GM23338 (cell line): ENCODE data around the gene ETV6. TPM values are rescaled to one million over a fixed set of nuclear protein-coding genes. Genes with fewer than 3 reads are reported as not detected.

Experiments used
- ATAC-seq: fragments of 200-7000 bp; cut with Tn5 transposase; 3 replicates; pipeline ENCODE4 v1.9.1; 2020
- DNase-seq: peaks from one replicate; pipeline ENCODE4 v3.0.0-alpha.2; 2015; ENCODE audit warnings: low spot score
- H2AFZ ChIP-seq: fragments of 200-600 bp; sonication (generic); 2 replicates; pipeline ENCODE4 v1.8.0; 2016; ENCODE audit warnings: antibody characterized with exemption, mild to moderate bottlenecking, moderate library complexity
- H3F3A ChIP-seq: fragments of 200-600 bp; sonication (generic); replicated peaks from 2 replicates; pipeline ENCODE4 v1.8.0; 2017; ENCODE audit warnings: antibody characterized with exemption, mixed run types, low read depth
- H3K27ac ChIP-seq: fragments of 200-600 bp; sonication (generic); 2 replicates; pipeline ENCODE4 v1.6.1; 2016; ENCODE audit warnings: low read depth
- H3K27me3 ChIP-seq: fragments of 200-600 bp; sonication (generic); 2 replicates; pipeline ENCODE4 v1.8.0; 2016; ENCODE audit warnings: mild to moderate bottlenecking, mixed run types, moderate library complexity; ENCODE audit not compliant: insufficient read depth
- H3K36me3 ChIP-seq: fragments of 200-600 bp; sonication (generic); 2 replicates; pipeline ENCODE4 v1.8.0; 2016; ENCODE audit warnings: mild to moderate bottlenecking; ENCODE audit not compliant: insufficient read depth
- H3K4me1 ChIP-seq: fragments of 200-600 bp; sonication (generic); 2 replicates; pipeline ENCODE4 v1.8.0; 2016; ENCODE audit warnings: mild to moderate bottlenecking, moderate library complexity; ENCODE audit not compliant: insufficient read depth
- H3K4me2 ChIP-seq: fragments of 200-600 bp; sonication (generic); 2 replicates; pipeline ENCODE4 v1.7.1; 2017; ENCODE audit warnings: mixed run types
- H3K4me3 ChIP-seq: fragments of 200-600 bp; sonication (generic); 2 replicates; pipeline ENCODE4 v1.6.1; 2016; ENCODE audit warnings: mixed run types
- H3K79me2 ChIP-seq: fragments of 200-600 bp; sonication (generic); replicated peaks from 2 replicates; pipeline ENCODE4 v1.8.0; 2017; ENCODE audit warnings: mild to moderate bottlenecking; ENCODE audit not compliant: insufficient read depth
- H3K9me2 ChIP-seq: fragments of 200-600 bp; sonication (generic); 2 replicates; pipeline ENCODE4 v1.8.0; 2017; ENCODE audit not compliant: insufficient read depth
- H4K20me1 ChIP-seq: fragments of 200-600 bp; sonication (generic); replicated peaks from 2 replicates; pipeline ENCODE4 v1.8.0; 2017; ENCODE audit warnings: mild to moderate bottlenecking; ENCODE audit not compliant: insufficient read depth
- H3K27ac Mint-ChIP-seq: 2 replicates; pipeline ENCODE4 v1.8.0; 2020; ENCODE audit warnings: inconsistent platforms, mild to moderate bottlenecking, moderate library complexity, mixed read lengths
- H3K27me3 Mint-ChIP-seq: 3 replicates; pipeline ENCODE4 v1.8.0; 2022; ENCODE audit warnings: low read depth, mild to moderate bottlenecking, moderate library complexity, mixed read lengths, inconsistent platforms; ENCODE audit not compliant: insufficient read depth, poor library complexity
- H3K36me3 Mint-ChIP-seq: 3 replicates; pipeline ENCODE4 v1.8.0; 2021; ENCODE audit warnings: low read depth, mild to moderate bottlenecking, inconsistent platforms, moderate library complexity, mixed read lengths
- H3K4me1 Mint-ChIP-seq: 3 replicates; pipeline ENCODE4 v1.8.0; 2020; ENCODE audit warnings: mild to moderate bottlenecking, inconsistent platforms, mixed read lengths
- H3K4me3 Mint-ChIP-seq: 3 replicates; pipeline ENCODE4 v1.8.0; 2021; ENCODE audit warnings: moderate library complexity, mild to moderate bottlenecking, inconsistent platforms, mixed read lengths
- H3K9me3 Mint-ChIP-seq: 3 replicates; pipeline ENCODE4 v1.8.0; 2020; ENCODE audit warnings: moderate library complexity, mild to moderate bottlenecking, inconsistent platforms, mixed read lengths
- CREB1 ChIP-seq: fragments of 250-450 bp; sonication (Bioruptor Pico); IDR thresholded peaks from 2 replicates; pipeline ENCODE4 v1.5.0; 2020; ENCODE audit warnings: low read depth, mild to moderate bottlenecking, moderate library complexity
- ETS1 ChIP-seq: IDR thresholded peaks from 2 replicates; pipeline ENCODE4 v1.6.1; 2016; ENCODE audit warnings: antibody characterized with exemption
- EZH2 ChIP-seq: fragments of 200-600 bp; sonication (generic); IDR thresholded peaks from one replicate; pipeline ENCODE4 v1.8.0; 2017; ENCODE audit warnings: antibody characterized with exemption, mild to moderate bottlenecking, low read depth; ENCODE audit not compliant: unreplicated experiment
- EZH2phosphoT487 ChIP-seq: fragments of 200-600 bp; sonication (generic); IDR thresholded peaks from one replicate; pipeline ENCODE4 v1.8.1; 2018; ENCODE audit warnings: antibody characterized with exemption; ENCODE audit not compliant: unreplicated experiment
- JUNB ChIP-seq: IDR thresholded peaks from one replicate; pipeline ENCODE4 v1.6.1; 2016; ENCODE audit warnings: antibody characterized with exemption; ENCODE audit not compliant: unreplicated experiment
- NANOG ChIP-seq: IDR thresholded peaks from 2 replicates; pipeline ENCODE4 v1.6.1; 2016; ENCODE audit warnings: antibody characterized with exemption, borderline replicate concordance
- POLR2AphosphoS5 ChIP-seq: IDR thresholded peaks from 2 replicates; pipeline ENCODE4 v1.6.1; 2016; ENCODE audit warnings: antibody characterized with exemption, low read depth
- REST ChIP-seq: IDR thresholded peaks from one replicate; pipeline ENCODE4 v1.6.1; 2018; ENCODE audit warnings: antibody characterized with exemption; ENCODE audit not compliant: unreplicated experiment
- STAT1 ChIP-seq: IDR thresholded peaks from one replicate; pipeline ENCODE4 v1.6.1; 2016; ENCODE audit warnings: antibody characterized with exemption; ENCODE audit not compliant: unreplicated experiment
- ZNF114 ChIP-seq: fragments of 250-450 bp; sonication (Bioruptor Pico); IDR thresholded peaks from 2 replicates; pipeline ENCODE4 v1.5.0; 2020; ENCODE audit warnings: mild to moderate bottlenecking, moderate library complexity
- ZNF462 ChIP-seq: fragments of 250-450 bp; sonication (Bioruptor Pico); IDR thresholded peaks from 2 replicates; pipeline ENCODE4 v1.5.0; 2020; ENCODE audit warnings: mild to moderate bottlenecking, moderate library complexity
- polyA plus RNA-seq: library from polyadenylated mRNA; unstranded; fragments of >200 nt; fragmentation: Nextera tagmentation; extraction: Ambion mirVana; gene quantifications from 2 replicates; pipeline ENCODE4 v1.2.1, GENCODE V29; 2016
- total RNA-seq: library from RNA; depleted of rRNA; stranded (reverse); fragments of >200 nt; shearing (Covaris generic); gene quantifications from 2 replicates; pipeline ENCODE4 v1.2.3, GENCODE V29; 2014

ETV6 gene
- total and polyA plus RNA-seq, 2 experiments from 2014 or later: 7.5 to 15.1 TPM

GRCh38 chr12:11868027-11868426 lies 218.6 kb downstream of the ETV6 start:
- H3K9me3 Mint-ChIP-seq: peaks cover 12% of the 10 kb centered on the region
- no peak overlapping the region for H3K4me3 Mint-ChIP-seq
- H3K4me1 Mint-ChIP-seq: peaks cover 7% of the 10 kb centered on the region
- Histone ChIP-seq H3K4me1 (no peaks in the 10 kb centered on the region), H2AFZ (no peak overlapping the region), H3K27ac (no peak overlapping the region), H3F3A (no peaks in the 10 kb centered on the region), H3K27me3 (no peaks in the 10 kb centered on the region), H3K79me2 (peaks cover 4% of the 10 kb centered on the region; the same call in 1 of the 2 replicates), H4K20me1 (no peaks in the 10 kb centered on the region), H3K4me3 (no peak overlapping the region), H3K9me2 (no peaks in the 10 kb centered on the region), H3K4me2 (no peak overlapping the region), H3K36me3 (no peaks in the 10 kb centered on the region)
- H3K27ac Mint-ChIP-seq: no peak overlapping the region
- no peak for ATAC-seq
- peaks cover 64% of the 10 kb centered on the region for H3K36me3 Mint-ChIP-seq
- no peak for DNase-seq
- TF ChIP-seq EZH2phosphoT487 (no peak), EZH2 (no peak), CREB1 (no peak), ZNF114 (CRISPR knock-in tag) (no peak), NANOG (no peak), POLR2AphosphoS5 (no peak), ZNF462 (CRISPR knock-in tag) (no peak), JUNB (no peak), STAT1 (no peak), ETS1 (no peak), REST (no peak)
- no peaks in the 10 kb centered on the region for H3K27me3 Mint-ChIP-seq
